ENCODE results near the gene B4GALNT4.
"Not testable (repeated sequence)": the region's sequence is repeated elsewhere in the genome, so short reads cannot be mapped to it uniquely, and the experiment has no call there.

The B4GALNT4 gene

DNA sequence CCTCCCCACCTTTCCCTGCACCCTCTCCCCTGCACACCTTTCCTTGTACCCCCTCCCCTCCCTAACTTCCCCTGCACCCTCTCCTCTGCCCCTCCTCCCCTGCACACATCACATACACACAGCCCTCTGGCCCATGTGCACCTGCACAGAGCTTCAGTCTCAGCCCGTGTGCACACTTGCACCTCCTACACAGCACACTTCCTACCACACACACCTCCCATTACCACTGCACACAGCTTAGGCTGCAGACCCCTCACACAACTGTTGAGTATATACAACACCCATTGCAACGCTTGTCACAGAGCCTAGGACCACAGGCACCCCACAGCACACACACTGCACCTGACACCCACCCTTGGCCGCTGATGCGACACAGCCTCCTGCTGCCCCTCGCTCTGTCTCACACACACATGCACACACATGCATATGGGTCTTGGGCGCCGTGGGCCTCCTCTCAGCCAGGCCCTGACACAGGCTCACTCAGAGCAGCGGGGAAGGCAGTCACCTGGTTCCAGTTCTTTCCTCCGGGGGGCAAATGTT lies 45.1 kb downstream of the B4GALNT4 start:
- peaks cover 50% of the 10 kb centered on the region for H3K4me1 Mint-ChIP-seq (ENCODE audit: low read depth)
- intact Hi-C loops (cut with micrococcal nuclease): loop anchor here (2.0 kb wide), 1 partner anchor 34 kb away; no protein-coding TSS in a partner anchor
- H3K9me3 Mint-ChIP-seq: no peaks in the 10 kb centered on the region
- H3K27me3 Mint-ChIP-seq: peaks cover 15% of the 10 kb centered on the region
- peak overlapping the region; percentile 84 for H3K27ac Mint-ChIP-seq
- peaks cover 6% of the 10 kb centered on the region for H3K36me3 Mint-ChIP-seq (ENCODE audit: low read depth)
- peak overlapping the region; percentile 90 for H3K4me3 Mint-ChIP-seq

DNA sequence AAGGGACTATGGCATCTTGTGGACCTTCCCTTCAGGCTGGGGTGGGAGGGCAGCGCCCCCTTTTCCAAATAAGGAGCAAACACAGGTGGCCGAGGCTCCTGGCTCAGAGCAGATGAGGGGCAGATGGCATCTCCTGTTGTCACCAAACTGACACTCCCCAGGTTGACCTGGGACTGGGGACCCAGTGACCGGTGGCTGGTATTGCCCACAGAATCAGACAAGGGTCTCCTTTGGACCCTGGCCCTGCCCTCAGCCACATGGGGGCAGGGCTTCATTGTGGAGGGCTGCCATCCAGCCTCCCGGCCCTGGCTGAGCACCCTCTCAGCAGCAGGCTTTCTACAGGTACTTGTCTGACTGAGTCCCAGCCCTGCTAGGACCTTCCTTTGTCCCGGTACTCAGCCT lies 46.3 kb downstream of the B4GALNT4 start:
- Mint-ChIP-seq H3K27me3 (peaks cover 25% of the 10 kb centered on the region), H3K4me1 (ENCODE audit: low read depth) (peaks cover 51% of the 10 kb centered on the region), H3K27ac (peak overlapping the region; percentile 84), H3K9me3 (no peaks in the 10 kb centered on the region), H3K36me3 (ENCODE audit: low read depth) (peaks cover 6% of the 10 kb centered on the region), H3K4me3 (peak overlapping the region; percentile 90)
- intact Hi-C loops (cut with micrococcal nuclease): loop anchor here (2.0 kb wide), 1 partner anchor 33 kb away; no protein-coding TSS in a partner anchor

GRCh38 chr11:416051-416756 lies 46.9 kb downstream of the B4GALNT4 start:
- Mint-ChIP-seq H3K27me3 (peaks cover 28% of the 10 kb centered on the region), H3K36me3 (ENCODE audit: low read depth) (peaks cover 6% of the 10 kb centered on the region), H3K27ac (peak overlapping the region; percentile 84), H3K4me1 (ENCODE audit: low read depth) (peaks cover 56% of the 10 kb centered on the region), H3K9me3 (no peaks in the 10 kb centered on the region), H3K4me3 (peak overlapping the region; percentile 90)
- intact Hi-C loops (cut with micrococcal nuclease): no loop called here

DNA sequence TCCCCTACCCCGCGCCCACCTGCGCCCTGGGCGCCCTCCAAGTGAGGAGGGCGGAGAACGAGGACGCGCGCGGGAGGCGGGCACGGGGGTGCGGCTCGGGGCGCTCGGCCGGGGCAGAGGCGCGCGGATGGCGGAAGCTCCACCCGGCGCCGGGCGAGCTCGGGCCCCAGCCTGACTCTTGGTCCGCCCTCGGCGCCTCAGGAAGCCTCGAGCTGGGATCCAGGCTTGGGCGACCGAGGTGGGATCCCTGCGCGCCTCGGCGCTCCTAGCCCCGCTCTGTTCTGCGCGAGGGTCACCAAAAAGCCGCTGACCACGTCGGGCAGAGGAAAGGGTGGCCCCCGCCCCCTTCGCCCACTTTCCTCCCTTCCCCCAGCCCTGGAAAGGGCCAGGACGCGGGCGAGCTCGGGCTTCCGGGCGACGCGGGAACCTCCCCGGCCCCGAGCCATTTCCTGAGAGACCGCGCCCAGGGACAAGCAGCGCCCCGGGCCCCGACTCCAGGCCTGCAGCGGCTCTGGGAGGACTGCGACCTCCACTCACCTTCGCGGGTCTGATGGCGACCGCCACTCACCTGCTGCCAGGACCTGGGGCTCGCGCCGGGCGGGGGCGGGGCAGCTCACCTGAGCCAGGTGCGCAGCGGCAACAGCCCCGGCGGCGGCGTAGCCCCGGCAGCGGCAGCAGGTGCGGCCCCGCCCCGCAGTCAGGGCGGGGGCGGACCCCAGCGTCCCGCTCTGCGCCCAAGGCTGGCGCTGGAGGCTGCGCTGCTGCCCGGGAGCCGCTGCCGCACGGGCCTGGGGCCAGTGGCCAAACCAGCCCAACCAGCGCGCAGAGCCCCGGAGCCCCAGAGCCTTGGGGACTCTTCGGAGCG lies 47.7 kb downstream of the B4GALNT4 start:
- Mint-ChIP-seq H3K9me3 (no peaks in the 10 kb centered on the region), H3K4me3 (peak overlapping the region; percentile 90), H3K27me3 (peaks cover 28% of the 10 kb centered on the region), H3K36me3 (ENCODE audit: low read depth) (peaks cover 6% of the 10 kb centered on the region), H3K27ac (peak overlapping the region; percentile 84), H3K4me1 (ENCODE audit: low read depth) (peaks cover 56% of the 10 kb centered on the region)
- intact Hi-C loops (cut with micrococcal nuclease): no loop called here

GRCh38 chr11:417652-418342 lies 48.5 kb downstream of the B4GALNT4 start:
- H3K4me1 Mint-ChIP-seq (ENCODE audit: low read depth): peaks cover 53% of the 10 kb centered on the region
- H3K27me3 Mint-ChIP-seq: peaks cover 32% of the 10 kb centered on the region
- intact Hi-C loops (cut with micrococcal nuclease): no loop called here
- H3K4me3 Mint-ChIP-seq: peak overlapping the region; percentile 72
- peaks cover 6% of the 10 kb centered on the region for H3K36me3 Mint-ChIP-seq (ENCODE audit: low read depth)
- H3K27ac Mint-ChIP-seq: peak overlapping the region; percentile 84
- H3K9me3 Mint-ChIP-seq: no peaks in the 10 kb centered on the region

GRCh38 chr11:418343-419247 lies 49.3 kb downstream of the B4GALNT4 start:
- no peak overlapping the region for H3K4me3 Mint-ChIP-seq
- H3K27ac Mint-ChIP-seq: peak overlapping the region; percentile 84
- peaks cover 6% of the 10 kb centered on the region for H3K36me3 Mint-ChIP-seq (ENCODE audit: low read depth)
- peaks cover 45% of the 10 kb centered on the region for H3K4me1 Mint-ChIP-seq (ENCODE audit: low read depth)
- H3K9me3 Mint-ChIP-seq: no peaks in the 10 kb centered on the region
- intact Hi-C loops (cut with micrococcal nuclease): no loop called here
- H3K27me3 Mint-ChIP-seq: peaks cover 34% of the 10 kb centered on the region

DNA sequence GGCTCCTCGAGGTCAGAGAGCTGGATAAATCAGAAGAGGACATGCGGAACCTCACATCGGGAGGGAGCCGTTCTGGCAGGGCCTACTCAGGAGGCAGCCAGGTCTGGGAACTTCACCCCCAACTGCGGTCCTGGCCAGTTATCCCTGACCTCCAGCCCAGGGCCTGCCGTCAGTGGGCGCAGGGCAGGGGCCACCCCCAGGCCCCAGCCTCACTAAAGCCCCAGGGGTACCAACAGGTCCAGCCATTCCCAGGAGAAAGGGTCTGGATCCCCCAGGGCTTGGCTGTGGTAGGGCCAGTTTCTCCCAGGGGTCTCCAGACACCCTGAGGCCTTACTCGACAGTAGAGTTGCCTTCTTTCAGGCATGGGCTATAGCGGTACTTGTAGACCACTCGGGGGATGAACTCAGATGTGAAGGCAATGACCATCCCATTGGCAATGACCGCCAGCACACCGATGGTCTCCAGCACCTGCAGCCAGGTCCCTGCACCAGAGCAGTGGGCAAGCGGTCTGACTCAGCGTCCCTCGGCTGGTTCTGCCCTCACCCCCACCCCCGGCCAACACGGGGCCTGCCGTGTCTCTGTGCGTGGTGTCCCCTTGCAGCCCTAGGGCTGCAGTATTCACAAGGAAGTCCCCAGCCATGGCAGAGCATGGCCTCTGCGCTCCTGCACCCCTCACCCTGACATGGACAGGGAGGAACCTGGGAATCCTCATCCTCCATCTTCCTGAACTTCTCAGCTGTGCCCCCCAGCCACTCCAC lies 50.1 kb downstream of the B4GALNT4 start:
- intact Hi-C loops (cut with micrococcal nuclease): no loop called here
- H3K9me3 Mint-ChIP-seq: no peaks in the 10 kb centered on the region
- H3K4me1 Mint-ChIP-seq (ENCODE audit: low read depth): peaks cover 39% of the 10 kb centered on the region
- no peak overlapping the region for H3K4me3 Mint-ChIP-seq
- H3K27ac Mint-ChIP-seq: no peak overlapping the region
- peaks cover 41% of the 10 kb centered on the region for H3K27me3 Mint-ChIP-seq
- H3K36me3 Mint-ChIP-seq (ENCODE audit: low read depth): peaks cover 6% of the 10 kb centered on the region

DNA sequence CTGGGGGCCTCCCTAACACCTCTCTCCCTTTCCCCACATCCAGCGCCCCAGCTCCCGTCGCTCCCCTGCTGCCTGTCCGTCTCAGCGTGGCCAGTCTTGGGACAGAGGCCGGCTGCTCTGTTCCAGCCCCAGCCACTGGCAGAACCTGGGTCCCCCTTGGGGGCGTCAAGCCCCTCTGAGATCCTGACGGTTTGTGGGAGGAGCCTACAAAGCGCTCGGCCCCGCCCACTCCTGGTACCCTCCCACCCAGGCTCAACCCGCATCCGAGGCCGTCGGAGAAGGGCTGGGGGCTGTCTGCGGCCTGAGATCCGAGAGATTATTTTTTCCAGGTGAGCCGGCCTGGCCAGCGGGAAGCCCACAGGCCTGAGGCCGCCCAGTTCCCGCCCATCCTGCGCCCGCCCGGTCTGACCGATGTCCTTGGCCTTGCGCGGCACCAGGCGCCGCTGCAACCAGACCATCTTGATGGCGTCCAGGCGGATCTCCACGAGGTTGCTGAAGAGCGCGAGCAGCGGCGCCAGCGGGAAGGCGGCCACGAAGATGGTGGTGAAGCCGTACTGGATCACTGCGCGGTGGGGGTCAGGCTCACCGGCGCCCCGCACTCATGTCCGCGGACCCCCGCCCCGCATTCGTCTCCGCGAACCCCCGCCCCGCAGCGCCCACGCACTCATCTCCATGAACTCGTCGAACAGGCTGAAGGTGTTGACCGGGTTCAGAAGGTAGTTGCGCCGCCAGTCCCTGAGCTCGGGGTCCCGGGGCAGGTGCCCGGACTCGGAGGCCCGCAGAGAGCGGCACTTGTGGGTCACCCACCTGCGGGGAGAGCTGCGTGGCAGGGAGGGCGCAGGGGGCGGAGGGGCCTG lies 51.0 kb downstream of the B4GALNT4 start:
- peaks cover 30% of the 10 kb centered on the region for H3K4me1 Mint-ChIP-seq (ENCODE audit: low read depth)
- H3K27ac Mint-ChIP-seq: no peak overlapping the region
- no peak overlapping the region for H3K4me3 Mint-ChIP-seq
- peaks cover 6% of the 10 kb centered on the region for H3K36me3 Mint-ChIP-seq (ENCODE audit: low read depth)
- intact Hi-C loops (cut with micrococcal nuclease): no loop called here
- no peaks in the 10 kb centered on the region for H3K9me3 Mint-ChIP-seq
- H3K27me3 Mint-ChIP-seq: peaks cover 47% of the 10 kb centered on the region

DNA sequence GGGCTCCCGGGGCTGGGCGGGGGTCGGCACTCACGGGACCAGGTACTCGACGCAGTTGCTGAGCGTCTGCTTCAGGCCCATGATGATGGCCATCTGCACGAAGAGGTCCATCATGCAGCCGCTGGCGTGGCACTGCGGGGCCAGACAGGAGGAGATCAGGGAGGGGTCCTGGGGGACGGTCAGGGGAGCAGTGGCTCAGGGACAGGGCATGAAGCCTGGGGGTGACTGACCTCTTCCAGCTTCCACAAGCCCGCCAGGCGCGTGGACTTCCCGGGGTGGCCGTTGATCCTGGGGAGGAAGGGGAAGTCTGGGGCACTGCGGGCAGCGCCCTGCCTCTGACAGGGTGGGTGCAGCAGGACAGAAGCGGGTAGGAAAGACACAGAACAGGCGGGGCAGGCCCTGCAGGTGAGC lies 51.6 kb downstream of the B4GALNT4 start:
- Mint-ChIP-seq H3K36me3 (ENCODE audit: low read depth) (peaks cover 6% of the 10 kb centered on the region), H3K9me3 (no peaks in the 10 kb centered on the region), H3K4me1 (ENCODE audit: low read depth) (peaks cover 24% of the 10 kb centered on the region), H3K4me3 (no peak overlapping the region), H3K27ac (no peak overlapping the region), H3K27me3 (peaks cover 51% of the 10 kb centered on the region)
- intact Hi-C loops (cut with micrococcal nuclease): no loop called here

GRCh38 chr11:422249-422656 lies 53.0 kb downstream of the B4GALNT4 start:
- Mint-ChIP-seq H3K4me1 (ENCODE audit: low read depth) (peaks cover 18% of the 10 kb centered on the region), H3K27ac (no peak overlapping the region)

GRCh38 chr11:424232-424631 lies 54.9 kb downstream of the B4GALNT4 start:
- Mint-ChIP-seq H3K27me3 (peaks cover 45% of the 10 kb centered on the region), H3K4me3 (no peak overlapping the region), H3K9me3 (no peaks in the 10 kb centered on the region), H3K36me3 (ENCODE audit: low read depth) (no peaks in the 10 kb centered on the region), H3K27ac (no peak overlapping the region), H3K4me1 (ENCODE audit: low read depth) (peaks cover 5% of the 10 kb centered on the region)
- intact Hi-C loops (cut with micrococcal nuclease): no loop called here

More at GRCh38 chr11:422249-422656, 53.0 kb downstream of the B4GALNT4 start:
- peaks cover 55% of the 10 kb centered on the region for H3K27me3 Mint-ChIP-seq
- H3K4me3 Mint-ChIP-seq: no peak overlapping the region
- H3K36me3 Mint-ChIP-seq (ENCODE audit: low read depth): no peaks in the 10 kb centered on the region
- intact Hi-C loops (cut with micrococcal nuclease): no loop called here
- no peaks in the 10 kb centered on the region for H3K9me3 Mint-ChIP-seq

- H3K27ac Mint-ChIP-seq; H3K36me3 Mint-ChIP-seq (ENCODE audit: low read depth); H3K4me3 Mint-ChIP-seq; intact Hi-C loops (cut with micrococcal nuclease); H3K4me1 Mint-ChIP-seq (ENCODE audit: low read depth); H3K9me3 Mint-ChIP-seq: not testable (repeated sequence)
- H3K27me3 Mint-ChIP-seq: peaks cover 45% of the 10 kb centered on the region
These were observed 55.5 kb downstream of the B4GALNT4 start for GRCh38 chr11:424766-425165.

Data from dendritic cell treated with granulocyte-macrophage colony-stimulating factor and Interleukin-4, amounts not matched to agents 40 ng/mL and 50 ng/mL, for 4 days (primary cell).